Measurements from ENCODE around the gene MERTK. TPM values are rescaled to one million over a fixed set of nuclear protein-coding genes. Genes with fewer than 3 reads are reported as not detected.

Gene MERTK
- total RNA-seq, 1 donor from 2014 or later, result 1.5 TPM

GRCh38 chr2:112004253-112004645 lies 105.8 kb downstream of the MERTK start:
- no peaks in the 10 kb centered on the region for H3K9me3 Mint-ChIP-seq (ENCODE audit: unreplicated experiment)
- no peak overlapping the region for H3K4me3 Mint-ChIP-seq (ENCODE audit: unreplicated experiment)
- DNase-seq (ENCODE audit: extremely low spot score, unreplicated experiment), result no peak
- H3K27ac Mint-ChIP-seq (ENCODE audit: unreplicated experiment), result no peak overlapping the region
- no peaks in the 10 kb centered on the region for H3K36me3 Mint-ChIP-seq (ENCODE audit: unreplicated experiment)
- no peak for TF ChIP-seq CTCF (IDR thresholded peaks at IDR 0.05)
- no peaks in the 10 kb centered on the region for H3K4me1 Mint-ChIP-seq (ENCODE audit: unreplicated experiment)
- peaks cover 17% of the 10 kb centered on the region for H3K27me3 Mint-ChIP-seq (ENCODE audit: unreplicated experiment)

- Mint-ChIP-seq H3K4me3 (ENCODE audit: unreplicated experiment) (no peak overlapping the region), H3K27me3 (ENCODE audit: unreplicated experiment) (peaks cover 17% of the 10 kb centered on the region), H3K4me1 (ENCODE audit: unreplicated experiment) (no peaks in the 10 kb centered on the region), H3K36me3 (ENCODE audit: unreplicated experiment) (no peaks in the 10 kb centered on the region), H3K9me3 (ENCODE audit: unreplicated experiment) (no peaks in the 10 kb centered on the region), H3K27ac (ENCODE audit: unreplicated experiment) (no peak overlapping the region)
- TF ChIP-seq CTCF (IDR thresholded peaks at IDR 0.05), result no peak
- DNase-seq (ENCODE audit: extremely low spot score, unreplicated experiment), result no peak
Measured at GRCh38 chr2:112005406-112006075, 107.1 kb downstream of the MERTK start.

- H3K4me3 Mint-ChIP-seq (ENCODE audit: unreplicated experiment), result no peak overlapping the region
- no peaks in the 10 kb centered on the region for H3K4me1 Mint-ChIP-seq (ENCODE audit: unreplicated experiment)
- H3K27ac Mint-ChIP-seq (ENCODE audit: unreplicated experiment), result no peak overlapping the region
- H3K36me3 Mint-ChIP-seq (ENCODE audit: unreplicated experiment), result no peaks in the 10 kb centered on the region
- no peak for DNase-seq (ENCODE audit: extremely low spot score, unreplicated experiment)
- H3K9me3 Mint-ChIP-seq (ENCODE audit: unreplicated experiment), result no peaks in the 10 kb centered on the region
- H3K27me3 Mint-ChIP-seq (ENCODE audit: unreplicated experiment), result peaks cover 17% of the 10 kb centered on the region
- no peak for TF ChIP-seq CTCF (IDR thresholded peaks at IDR 0.05)
Measured at GRCh38 chr2:112006076-112006410, 107.6 kb downstream of the MERTK start.

GRCh38 chr2:112007493-112007892 lies 109.1 kb downstream of the MERTK start:
- no peaks in the 10 kb centered on the region for H3K4me1 Mint-ChIP-seq (ENCODE audit: unreplicated experiment)
- no peak for TF ChIP-seq CTCF (IDR thresholded peaks at IDR 0.05)
- no peaks in the 10 kb centered on the region for H3K36me3 Mint-ChIP-seq (ENCODE audit: unreplicated experiment)
- no peak for DNase-seq (ENCODE audit: extremely low spot score, unreplicated experiment)
- no peak overlapping the region for H3K27ac Mint-ChIP-seq (ENCODE audit: unreplicated experiment)
- H3K27me3 Mint-ChIP-seq (ENCODE audit: unreplicated experiment), result peaks cover 17% of the 10 kb centered on the region
- H3K4me3 Mint-ChIP-seq (ENCODE audit: unreplicated experiment), result no peak overlapping the region
- H3K9me3 Mint-ChIP-seq (ENCODE audit: unreplicated experiment), result no peaks in the 10 kb centered on the region

GRCh38 chr2:112008910-112009485 lies 110.6 kb downstream of the MERTK start:
- no peak overlapping the region for H3K27ac Mint-ChIP-seq (ENCODE audit: unreplicated experiment)
- H3K36me3 Mint-ChIP-seq (ENCODE audit: unreplicated experiment), result no peaks in the 10 kb centered on the region

More at GRCh38 chr2:112008910-112009485, 110.6 kb downstream of the MERTK start:
- Mint-ChIP-seq H3K4me3 (ENCODE audit: unreplicated experiment) (no peak overlapping the region), H3K9me3 (ENCODE audit: unreplicated experiment) (no peaks in the 10 kb centered on the region), H3K4me1 (ENCODE audit: unreplicated experiment) (no peaks in the 10 kb centered on the region), H3K27me3 (ENCODE audit: unreplicated experiment) (peaks cover 17% of the 10 kb centered on the region)
- no peak for TF ChIP-seq CTCF (IDR thresholded peaks at IDR 0.05)
- no peak for DNase-seq (ENCODE audit: extremely low spot score, unreplicated experiment)

All from osteocyte (in vitro differentiated cells).